Activated CD4-positive, alpha-beta T cell treated with anti-CD3 and anti-CD28 coated beads, Interleukin-2, amount 50 U/mL, for 4 hours (primary cell): ENCODE results near the gene FBXO9.

Source experiments
- DNase-seq, 2 experiments: peaks; one replicate each; pipeline ENCODE4 v3.0.0-alpha.2; 2020

The FBXO9 gene

GRCh38 chr6:53095716-53096115, 30.5 kb downstream of the FBXO9 start:
- DNase-seq, result no peak

DNA sequence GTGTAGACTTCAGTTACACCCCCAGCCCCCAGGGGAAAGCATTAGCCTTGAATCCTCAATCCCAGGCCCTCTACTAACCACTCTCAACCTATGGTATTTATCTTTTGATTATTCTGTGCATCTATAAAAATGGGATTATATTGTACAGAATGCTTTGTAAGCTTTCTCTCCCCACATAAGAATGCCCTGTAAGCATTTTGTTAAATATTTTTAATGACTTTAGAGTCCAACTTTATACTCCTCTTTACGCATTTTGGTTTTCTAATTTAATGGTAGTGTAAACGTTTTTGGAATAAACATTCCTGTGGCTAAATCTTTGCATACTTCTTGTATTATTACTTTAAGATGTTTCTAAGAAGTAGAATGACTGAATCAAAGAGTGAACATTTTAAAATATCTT, 35.4 kb downstream of the FBXO9 start:
- DNase-seq, result no peak

GRCh38 chr6:53101006-53101405, 35.8 kb downstream of the FBXO9 start:
- no peak for DNase-seq

GRCh38 chr6:53103993-53104675, 38.9 kb downstream of the FBXO9 start:
- DNase-seq, result no peak

GRCh38 chr6:53104916-53105315, 39.7 kb downstream of the FBXO9 start:
- no peak for DNase-seq

DNA sequence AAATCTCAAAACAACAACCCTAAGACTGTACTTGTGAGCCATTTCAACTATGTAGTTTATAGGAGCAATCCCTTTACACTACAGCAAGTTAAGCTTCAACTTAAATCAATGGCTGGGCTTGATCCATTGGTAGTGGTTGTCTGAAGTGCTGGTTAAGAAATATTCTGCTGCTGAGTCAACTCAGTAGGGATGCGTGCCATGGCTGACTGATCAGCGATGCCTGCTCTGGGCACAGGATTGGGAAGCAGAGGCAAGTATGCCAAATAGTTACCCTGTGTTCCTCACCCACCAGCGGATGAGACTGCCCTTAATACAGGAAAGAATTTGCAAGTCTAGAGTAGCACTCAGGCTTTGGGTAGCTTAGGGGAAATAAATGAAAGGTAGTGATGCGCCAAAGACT, 41.9 kb downstream of the FBXO9 start:
- DNase-seq, result no peak

- no peak for DNase-seq
Observed at GRCh38 chr6:53109612-53110011, 44.4 kb downstream of the FBXO9 start.

DNA sequence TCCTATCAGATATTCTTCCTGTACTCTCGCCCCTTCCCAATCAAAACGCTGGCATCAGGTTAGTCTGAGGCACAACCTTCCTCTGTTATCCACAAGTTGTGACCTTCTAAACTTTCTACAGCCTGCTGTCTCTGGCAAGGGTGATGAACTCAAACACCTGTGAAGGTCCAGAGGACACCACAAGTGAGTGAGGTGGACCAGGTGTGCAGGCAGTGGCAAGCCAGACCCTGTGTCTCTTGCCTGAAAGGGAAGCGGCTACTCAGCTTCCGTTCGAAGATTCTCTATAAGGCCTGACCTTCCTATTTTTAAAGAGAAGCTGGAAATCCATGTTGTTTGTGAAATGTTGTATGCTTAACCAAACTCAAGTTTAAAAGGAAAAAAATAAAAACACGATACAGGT, 46.7 kb downstream of the FBXO9 start:
- no peak for DNase-seq

- no peak for DNase-seq
Observed at GRCh38 chr6:53112404-53112803, 47.2 kb downstream of the FBXO9 start.

DNA sequence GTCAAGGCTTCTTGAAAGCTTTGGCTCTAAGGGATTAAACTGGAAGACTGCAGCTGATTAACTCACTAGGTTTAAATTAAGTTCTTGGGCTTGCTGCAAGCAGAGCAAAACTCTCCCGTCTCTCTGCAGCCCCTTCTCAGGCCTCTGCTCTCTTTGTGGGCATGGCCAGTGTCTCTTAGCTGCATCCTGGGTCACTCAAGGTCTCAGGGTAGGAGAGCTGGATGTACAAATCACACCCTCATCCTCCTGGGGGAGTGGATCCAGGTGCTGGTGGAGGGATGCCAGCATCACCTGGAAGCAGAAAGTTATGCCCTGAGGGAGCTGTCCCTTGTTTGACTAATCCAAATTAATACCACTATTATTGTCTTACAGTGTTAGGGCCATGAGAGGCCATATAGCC, 47.7 kb downstream of the FBXO9 start:
- DNase-seq, result no peak

- DNase-seq, result no peak
Observed at GRCh38 chr6:53113742-53114141, 48.5 kb downstream of the FBXO9 start.

DNA sequence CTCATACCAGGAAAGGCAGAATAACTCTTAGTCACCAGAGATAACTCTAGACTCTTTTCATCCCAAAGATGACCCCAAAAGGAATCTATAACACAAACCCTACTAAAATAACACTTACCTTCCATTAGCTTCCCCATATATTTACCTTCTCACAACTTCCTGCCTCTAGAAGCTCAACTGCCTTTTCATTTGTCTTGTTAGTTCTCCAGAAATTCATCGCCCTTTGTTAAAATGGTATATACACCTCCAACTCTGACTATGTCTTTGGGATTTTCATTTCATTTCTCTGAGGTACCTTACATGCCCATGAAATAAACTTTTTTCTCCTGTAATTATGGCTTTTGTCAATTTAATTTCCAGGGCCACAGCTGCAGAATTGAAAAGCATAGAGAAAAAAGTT, 49.9 kb downstream of the FBXO9 start:
- DNase-seq, result no peak

DNA sequence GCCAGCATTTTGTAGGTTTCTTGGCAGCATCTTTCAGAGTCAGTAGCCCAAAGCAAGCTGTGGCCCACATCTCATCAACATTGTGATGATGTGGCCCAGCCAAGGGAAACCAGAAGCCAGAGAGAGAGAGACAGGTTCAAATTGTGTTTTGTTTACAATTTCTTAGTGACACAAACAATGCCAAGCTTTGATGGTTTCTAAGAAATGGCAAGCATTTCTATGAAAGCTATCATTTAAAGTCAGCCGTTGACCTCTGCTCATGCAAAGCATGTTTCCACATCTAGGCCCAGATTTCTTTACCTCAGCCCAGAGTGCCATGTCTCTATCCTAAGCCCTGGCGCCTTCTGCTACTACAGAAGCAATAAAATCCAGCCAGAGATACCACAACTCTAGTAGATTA, 50.5 kb downstream of the FBXO9 start:
- no peak for DNase-seq

DNA sequence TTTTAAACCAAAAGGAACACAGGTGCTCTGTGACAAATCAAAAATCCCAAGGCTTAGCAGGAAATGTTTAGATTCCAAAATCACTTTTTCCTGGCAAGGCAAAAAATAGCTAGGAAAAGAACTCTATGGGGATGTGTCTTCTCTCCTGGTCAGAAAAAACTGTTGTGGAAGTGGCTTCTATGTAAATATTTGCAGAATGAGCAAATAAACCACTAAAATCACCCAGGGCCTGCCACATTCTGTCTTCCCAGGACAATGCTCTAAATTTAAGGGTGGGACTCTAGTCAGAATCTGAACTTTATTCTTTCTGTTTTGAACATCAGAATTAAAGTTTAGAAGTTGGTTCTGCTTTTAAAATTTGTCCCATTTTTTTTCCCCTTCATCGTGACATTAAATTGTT, 54.1 kb downstream of the FBXO9 start:
- DNase-seq, result no peak

- DNase-seq, result no peak
Observed at GRCh38 chr6:53119772-53120409, 54.7 kb downstream of the FBXO9 start.

- DNase-seq, result no peak
Observed at GRCh38 chr6:53124131-53124800, 59.1 kb downstream of the FBXO9 start.

- DNase-seq, result no peak
Observed at GRCh38 chr6:53125276-53125675, 60.1 kb downstream of the FBXO9 start.

DNA sequence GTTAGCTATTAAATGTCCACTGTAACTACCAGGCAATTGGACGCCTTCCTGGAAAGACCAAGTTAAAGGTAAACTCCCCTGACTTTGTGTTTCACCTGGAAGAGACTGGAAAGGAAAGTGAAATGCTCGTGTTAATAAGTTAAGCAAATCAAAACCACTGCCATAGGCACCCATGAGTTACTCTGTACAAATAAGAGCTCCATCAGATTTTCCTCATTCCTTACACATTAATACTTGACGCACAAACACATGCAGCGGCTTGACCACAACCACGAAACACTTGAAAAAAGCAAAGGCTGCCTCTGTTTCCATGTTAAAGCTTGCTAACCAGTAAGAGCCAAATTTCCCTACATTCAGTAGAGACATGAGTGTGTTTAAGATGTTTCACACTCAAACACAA, 63.6 kb downstream of the FBXO9 start:
- DNase-seq, result no peak

DNA sequence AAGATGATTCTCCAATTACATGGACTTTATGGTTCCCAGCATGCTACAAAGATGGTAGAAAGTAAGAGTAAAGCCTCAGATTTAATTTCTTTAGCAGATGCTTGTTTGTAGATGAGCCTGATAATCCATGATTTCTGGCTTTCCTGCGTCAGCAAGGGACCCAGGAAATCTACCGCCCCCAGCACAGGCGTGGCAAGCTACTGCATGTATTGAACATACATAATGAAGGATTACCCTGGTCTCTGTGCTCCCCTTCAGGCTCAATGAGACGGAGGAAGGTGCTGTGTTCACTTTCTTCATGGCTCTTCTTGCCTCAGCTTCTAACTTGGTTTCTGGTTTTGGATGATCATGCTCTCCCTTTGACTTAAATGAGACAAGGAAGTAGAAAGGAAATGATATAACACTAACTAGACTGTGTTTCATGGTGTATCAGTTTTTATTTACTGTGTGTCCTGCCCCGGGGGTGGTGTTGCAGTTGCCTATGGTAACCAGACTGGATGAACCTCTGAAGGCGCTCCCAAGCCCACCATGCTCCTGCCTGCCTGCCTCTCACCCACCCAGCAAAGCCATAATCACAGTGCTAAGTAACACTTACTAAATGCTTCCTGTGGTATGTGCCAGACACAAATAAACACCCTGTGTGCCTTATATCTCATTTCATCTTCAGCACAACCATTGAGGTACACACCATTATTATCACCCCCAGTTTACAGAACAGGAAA, 65.5 kb downstream of the FBXO9 start:
- no peak for DNase-seq

DNA sequence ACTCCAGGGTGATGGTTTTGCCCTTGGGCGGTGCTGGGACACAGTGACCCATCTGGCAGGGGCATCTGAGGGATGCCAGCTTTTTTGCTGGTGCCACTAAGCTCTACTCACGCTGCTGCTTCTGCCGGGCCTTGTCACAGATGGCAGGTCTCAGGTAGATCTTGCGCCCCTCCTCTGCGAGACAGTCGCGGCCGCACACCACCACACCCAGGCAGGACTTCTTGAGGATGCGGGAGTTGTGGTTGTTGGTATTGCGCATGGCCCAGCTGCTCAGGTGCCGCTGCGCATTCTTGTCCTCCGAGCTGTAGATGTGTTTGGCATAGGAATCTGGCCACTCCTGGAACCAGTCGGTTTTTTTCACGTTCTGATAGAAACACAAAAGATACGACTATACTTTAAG, 68.8 kb downstream of the FBXO9 start:
- no peak for DNase-seq

DNA sequence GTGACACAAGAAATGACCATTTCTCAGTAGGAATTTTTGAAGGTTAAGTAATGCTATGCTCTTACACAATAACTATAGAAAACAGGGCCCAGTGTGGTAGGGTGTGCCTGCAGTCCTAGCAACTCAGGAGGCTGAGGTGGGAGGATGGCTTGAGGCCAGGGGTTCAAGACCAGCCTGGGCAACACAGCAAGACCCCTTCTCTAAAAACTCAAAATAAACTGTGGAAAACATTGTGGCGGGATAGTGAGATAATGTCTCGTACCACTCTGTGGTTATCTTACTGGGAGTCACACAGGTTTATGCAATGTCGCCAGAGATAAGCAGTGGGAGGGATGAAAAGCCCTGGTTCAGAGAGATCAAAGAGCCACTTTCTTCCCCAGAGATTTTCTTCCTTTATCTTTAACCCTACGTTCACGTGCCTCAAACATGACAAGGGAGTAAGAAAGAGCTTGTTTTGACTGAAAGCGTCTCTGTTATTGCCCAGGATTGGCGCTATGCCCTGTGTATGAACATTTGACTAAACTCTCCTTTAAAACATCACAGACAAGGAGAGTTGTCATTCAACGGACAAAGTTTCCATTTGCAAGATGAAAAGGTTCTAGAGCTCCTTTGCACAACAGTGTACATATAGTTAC, 69.5 kb downstream of the FBXO9 start:
- no peak for DNase-seq

- DNase-seq, result no peak
Observed at GRCh38 chr6:53136000-53136609, 70.9 kb downstream of the FBXO9 start.
